Left ventricle myocardium superior (tissue), 1 donor: ENCODE data around the gene BRD7. TPM values are rescaled to one million over a fixed set of nuclear protein-coding genes. Genes with fewer than 3 reads are reported as not detected.
A peak's percentile ranks its signal among the peaks of the same experiment; 100 is the strongest.

Experiments used
- ATAC-seq: fragments of 200-7000 bp; cut with Tn5 transposase; one replicate; pipeline ENCODE4 v1.9.1; 2020; ENCODE audit warnings: mild to moderate bottlenecking, moderate library complexity
- DNase-seq: peaks from one replicate; pipeline ENCODE4 v3.0.0-alpha.2; 2020
- intact Hi-C: fragments of 100-400 bp; cut with micrococcal nuclease; formaldehyde crosslinking; loops from one replicate; pipeline ENCODE4 v1.11.0; 2022
- total RNA-seq: library from RNA; stranded (reverse); fragmentation: NEBNext Ultra II Directional; extraction: Animal tissue kit (Norgen Biotek cat#: 25700); gene quantifications from one replicate; pipeline ENCODE4 v1.2.1, GENCODE V29; 2021
- donor health status: DM: no; HTN: yes; CAD: no; lungs with severe emphysema.

The BRD7 gene
- total RNA-seq, 1 donor from 2014 or later = 46.7 TPM

DNA sequence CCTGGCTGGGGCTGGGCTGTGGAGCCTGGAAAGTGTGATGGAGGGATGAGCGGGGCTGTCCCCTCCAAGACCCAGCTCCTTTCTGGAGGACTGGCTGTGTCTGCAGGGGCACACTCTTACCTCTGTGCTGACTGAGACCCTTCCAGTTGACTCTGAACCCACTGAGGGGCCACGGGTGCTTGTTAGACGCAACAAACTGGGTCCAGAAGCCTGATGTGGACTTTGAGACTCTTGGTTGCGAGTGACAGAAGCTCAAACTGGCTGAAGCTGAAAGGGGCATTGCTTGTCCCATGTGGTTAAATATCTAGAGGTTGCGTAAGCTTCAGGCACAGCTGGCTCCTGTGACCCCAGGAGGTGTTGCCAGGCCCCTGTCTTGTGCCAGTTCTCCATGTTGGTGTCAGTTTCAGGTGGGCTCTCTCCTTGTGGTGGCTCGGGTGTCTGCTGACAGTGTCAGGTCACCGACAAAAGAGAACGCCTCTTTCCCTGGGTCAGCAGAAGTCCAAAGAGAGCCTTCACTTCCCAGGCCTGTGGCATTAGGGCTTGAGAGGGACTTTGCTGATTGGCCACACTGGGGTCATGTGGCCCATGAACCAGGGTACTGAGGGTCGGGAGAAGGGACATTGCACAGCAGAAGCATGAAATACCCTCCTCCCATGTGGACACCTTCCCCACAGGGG lies 85.7 kb downstream of the BRD7 start:
- intact Hi-C loops = no loop called here
- no peak for DNase-seq
- ATAC-seq = no peak

- DNase-seq = peak; percentile 79
- intact Hi-C loops = no loop called here
- ATAC-seq = peak; percentile 78
Measured at GRCh38 chr16:50282010-50282538, 86.7 kb downstream of the BRD7 start.

DNA sequence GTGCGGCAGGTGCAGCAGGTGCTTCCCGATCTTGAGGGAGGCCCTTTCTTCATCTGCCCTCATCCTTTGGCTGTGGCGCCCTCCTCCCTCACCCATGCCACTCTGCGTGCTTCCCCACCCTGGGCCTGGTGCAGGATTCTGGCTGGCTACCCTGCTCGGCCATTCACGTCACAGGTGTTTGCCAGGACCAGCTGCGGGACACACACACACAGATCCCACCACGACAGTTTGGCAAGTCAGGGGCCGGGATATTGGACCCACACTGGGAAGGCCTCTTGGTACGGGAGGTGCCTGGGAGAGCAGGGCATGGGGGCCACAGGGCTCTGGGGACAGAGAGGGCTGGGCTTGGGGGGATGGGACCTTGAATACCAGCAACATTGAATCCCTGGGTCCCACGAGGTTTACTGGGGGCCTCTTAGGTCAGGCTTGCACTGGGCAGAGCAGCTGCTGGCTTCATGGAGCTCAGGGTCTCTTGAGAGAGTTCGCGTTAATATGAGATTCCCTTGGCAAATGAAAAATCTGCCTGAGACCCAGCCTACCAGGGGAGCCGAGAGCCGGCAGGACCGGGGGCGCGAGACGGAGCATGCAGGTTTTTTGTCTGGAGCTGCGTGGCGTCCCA lies 87.3 kb downstream of the BRD7 start:
- no peak for ATAC-seq
- DNase-seq = peak; percentile 31
- intact Hi-C loops = no loop called here

GRCh38 chr16:50280932-50281331 lies 87.9 kb downstream of the BRD7 start:
- ATAC-seq (no peak), DNase-seq (peak; percentile 10)
- intact Hi-C loops = no loop called here

DNA sequence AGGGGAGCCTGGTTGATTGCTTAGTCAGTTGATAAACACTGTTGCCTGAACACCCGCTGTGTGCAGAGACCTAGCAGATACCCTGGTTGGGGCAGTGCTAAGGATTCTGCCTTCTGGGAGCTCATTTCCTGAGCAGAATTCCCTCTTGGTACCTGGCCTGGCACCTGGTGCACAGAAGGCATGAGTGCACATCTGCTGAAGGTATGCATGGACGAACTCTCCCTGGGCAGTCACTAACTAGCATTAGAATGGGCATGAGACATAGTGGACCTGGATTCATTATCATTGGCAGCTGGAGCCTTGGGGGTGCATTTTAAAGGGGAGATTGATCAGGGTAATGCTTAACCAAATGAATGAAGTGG lies 89.3 kb downstream of the BRD7 start:
- DNase-seq (peak; percentile 14), ATAC-seq (no peak)
- intact Hi-C loops = no loop called here

GRCh38 chr16:50278251-50278650 lies 90.5 kb downstream of the BRD7 start:
- ATAC-seq = no peak
- no peak for DNase-seq
- intact Hi-C loops = no loop called here

- intact Hi-C loops = no loop called here
- DNase-seq = peak; percentile 3
- ATAC-seq = no peak
Measured at GRCh38 chr16:50276801-50277555, 91.8 kb downstream of the BRD7 start.

GRCh38 chr16:50276326-50276640 lies 92.5 kb downstream of the BRD7 start:
- DNase-seq = no peak
- no peak for ATAC-seq
- intact Hi-C loops = no loop called here

DNA sequence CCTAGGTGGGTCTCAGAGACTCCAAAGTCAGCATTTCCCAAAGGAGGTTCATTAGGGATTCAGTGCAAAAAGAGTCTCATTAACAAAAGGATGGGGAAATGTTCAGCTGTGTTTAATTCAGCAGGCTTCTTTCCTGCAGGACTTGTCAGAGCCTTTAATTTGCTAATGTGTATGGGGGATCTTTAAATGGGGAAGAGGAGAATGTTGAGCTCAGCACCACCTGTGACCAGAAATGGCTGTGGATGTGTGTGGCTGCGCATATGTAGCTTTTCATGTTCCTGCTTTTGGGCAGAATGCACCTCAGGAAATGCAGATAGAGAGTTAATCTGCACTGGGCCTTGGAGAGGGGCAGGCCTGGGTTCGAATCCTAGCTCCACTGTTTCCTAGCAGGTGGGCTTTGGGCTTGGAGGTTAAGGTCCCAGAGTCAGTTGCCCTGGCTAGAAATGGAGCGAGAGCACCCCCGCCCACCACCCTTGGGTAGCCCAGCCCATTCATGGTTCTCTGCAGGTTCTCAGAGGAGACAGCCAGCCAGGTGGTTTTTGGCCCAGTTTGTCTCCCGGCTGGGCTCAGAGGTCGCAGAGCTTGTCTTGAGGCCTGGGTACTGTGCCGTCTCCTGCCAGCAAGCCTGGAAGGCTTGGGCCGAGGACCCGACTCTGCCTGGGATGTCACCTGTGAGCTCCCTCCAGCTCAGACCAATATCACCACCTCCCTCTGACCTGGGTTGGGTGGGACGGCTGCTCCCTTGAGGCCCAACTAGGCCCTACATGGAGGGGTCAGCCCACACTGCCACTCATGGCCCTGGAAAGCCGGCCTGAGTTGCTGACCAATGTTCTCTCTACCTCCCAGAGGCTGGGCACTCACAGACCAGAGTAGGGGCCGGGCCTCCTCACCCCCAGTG lies 93.1 kb downstream of the BRD7 start:
- DNase-seq (peak; percentile 31), ATAC-seq (no peak)
- intact Hi-C loops = no loop called here

DNA sequence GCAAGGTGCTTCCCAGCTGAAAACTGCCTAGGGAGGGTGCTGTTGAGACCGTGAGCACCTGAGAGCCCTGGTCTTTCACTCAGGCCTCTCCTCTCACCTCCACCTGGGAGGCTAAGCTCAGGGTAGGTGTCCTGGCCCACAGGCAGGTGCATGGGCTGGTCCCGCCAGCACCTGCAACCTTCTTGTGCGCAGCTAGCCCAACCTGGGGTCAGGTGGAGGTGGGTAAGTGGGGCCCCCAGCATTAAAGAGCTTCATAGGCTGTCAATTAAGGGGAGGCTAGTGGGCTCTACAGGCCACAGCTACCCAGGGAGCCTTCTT lies 93.7 kb downstream of the BRD7 start:
- DNase-seq = no peak
- ATAC-seq = no peak
- intact Hi-C loops = no loop called here

DNA sequence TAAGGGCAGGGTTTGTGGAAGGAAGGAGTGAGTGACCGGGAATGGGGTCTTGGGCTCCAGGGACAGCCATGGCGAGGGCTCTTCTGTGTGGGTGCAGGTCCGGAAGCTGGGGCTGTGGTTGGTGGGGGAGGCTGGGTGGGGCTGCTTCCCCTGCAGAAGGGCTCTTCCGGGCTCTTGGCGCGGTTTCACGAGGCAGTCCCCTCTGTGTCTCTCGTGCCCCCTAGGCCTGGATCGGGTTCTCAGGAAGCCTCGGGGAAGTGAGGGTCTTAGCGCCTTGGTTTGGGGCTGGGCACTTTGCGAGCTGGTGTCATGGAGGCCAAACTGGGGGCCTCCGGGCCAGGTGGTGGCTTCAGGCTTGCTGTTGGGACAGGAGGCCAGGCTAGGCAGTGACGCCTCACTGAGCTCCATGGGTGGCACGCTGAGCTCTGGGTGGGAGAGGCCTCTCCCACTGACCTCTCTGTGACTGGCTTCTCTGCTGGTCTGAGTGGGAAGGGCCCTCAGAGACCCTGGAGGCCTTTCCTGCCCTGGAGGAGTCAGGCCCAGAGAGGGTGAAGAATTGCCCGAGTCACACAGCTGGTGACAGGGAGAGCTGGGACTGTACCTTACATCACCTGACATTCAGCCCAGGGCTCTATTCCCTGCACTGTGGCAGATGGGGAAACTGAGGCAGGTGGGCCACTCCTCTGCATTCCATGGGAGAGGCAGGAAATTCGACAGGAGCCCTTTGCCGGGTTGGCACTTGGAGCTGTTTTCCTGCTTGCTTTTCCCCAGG lies 94.3 kb downstream of the BRD7 start:
- ATAC-seq = peak; percentile 22
- intact Hi-C loops = no loop called here
- DNase-seq = peak; percentile 34

DNA sequence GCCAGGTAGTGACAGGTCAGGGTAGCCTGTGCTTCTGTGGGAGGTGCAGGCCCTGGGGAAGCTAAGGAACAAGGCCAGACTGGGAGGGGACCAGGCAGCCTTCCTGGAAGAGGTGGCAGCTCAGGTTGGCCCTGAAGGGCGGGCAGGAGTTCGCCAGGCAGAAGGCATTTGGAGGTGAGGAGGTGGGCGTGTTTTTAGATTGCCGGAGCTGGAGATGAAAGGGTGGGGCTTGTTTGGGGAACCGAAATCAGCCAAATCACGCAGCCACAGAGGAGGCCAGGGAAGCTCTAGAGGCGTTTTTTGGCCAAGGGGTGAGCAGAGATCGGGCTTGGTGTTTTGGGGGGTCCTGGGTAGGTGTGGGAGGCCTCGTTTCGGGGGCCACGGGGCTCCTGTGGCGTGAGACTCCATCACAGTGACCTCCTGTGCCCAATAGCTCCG lies 94.9 kb downstream of the BRD7 start:
- DNase-seq = peak; percentile 32
- ATAC-seq = peak; percentile 28

GRCh38 chr16:50273382-50273690 lies 95.5 kb downstream of the BRD7 start:
- no peak for ATAC-seq

More for the DNA sequence above, 94.9 kb downstream of the BRD7 start:
- intact Hi-C loops = no loop called here

DNA sequence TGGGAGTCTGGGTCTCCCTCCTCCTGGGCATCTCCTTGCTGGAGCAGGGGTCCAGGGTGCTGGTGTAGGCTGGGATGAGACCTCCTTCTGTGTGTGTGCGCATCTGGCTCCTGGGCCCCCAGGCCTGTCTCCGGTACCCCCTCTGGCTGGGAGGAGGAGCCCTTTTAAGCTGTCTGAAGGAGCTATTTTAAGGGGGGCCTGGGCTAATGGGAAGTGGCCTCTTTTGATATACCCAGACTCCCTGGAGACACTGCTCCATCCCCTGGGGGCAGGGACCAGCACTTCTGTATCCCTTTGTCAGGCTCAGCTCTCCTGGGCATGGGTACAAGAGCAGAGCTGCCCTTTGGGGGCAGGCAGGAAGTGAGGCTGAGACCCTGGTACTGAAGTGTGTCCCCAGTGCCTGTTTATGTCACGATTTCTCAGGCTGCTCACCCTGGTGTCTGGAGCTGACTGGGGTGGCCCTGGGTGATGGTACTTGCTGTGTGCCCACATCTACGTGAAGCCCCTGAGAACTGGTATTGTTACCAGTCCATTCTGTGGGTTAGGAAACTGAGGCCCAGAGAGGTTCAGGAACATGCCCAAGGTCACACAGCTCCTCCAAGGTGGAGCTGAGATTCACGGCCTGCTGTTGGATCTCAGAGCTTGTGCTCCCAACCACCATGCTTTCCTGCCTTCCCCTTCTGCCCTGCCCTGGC lies 96.0 kb downstream of the BRD7 start:
- ATAC-seq = no peak
- intact Hi-C loops = no loop called here
- peak; percentile 11 for DNase-seq

More at GRCh38 chr16:50273382-50273690, 95.5 kb downstream of the BRD7 start:
- peak; percentile 12 for DNase-seq
- intact Hi-C loops = no loop called here

- no peak for ATAC-seq
- intact Hi-C loops = no loop called here
- peak; percentile 30 for DNase-seq
Measured at GRCh38 chr16:50272111-50272571, 96.6 kb downstream of the BRD7 start.

DNA sequence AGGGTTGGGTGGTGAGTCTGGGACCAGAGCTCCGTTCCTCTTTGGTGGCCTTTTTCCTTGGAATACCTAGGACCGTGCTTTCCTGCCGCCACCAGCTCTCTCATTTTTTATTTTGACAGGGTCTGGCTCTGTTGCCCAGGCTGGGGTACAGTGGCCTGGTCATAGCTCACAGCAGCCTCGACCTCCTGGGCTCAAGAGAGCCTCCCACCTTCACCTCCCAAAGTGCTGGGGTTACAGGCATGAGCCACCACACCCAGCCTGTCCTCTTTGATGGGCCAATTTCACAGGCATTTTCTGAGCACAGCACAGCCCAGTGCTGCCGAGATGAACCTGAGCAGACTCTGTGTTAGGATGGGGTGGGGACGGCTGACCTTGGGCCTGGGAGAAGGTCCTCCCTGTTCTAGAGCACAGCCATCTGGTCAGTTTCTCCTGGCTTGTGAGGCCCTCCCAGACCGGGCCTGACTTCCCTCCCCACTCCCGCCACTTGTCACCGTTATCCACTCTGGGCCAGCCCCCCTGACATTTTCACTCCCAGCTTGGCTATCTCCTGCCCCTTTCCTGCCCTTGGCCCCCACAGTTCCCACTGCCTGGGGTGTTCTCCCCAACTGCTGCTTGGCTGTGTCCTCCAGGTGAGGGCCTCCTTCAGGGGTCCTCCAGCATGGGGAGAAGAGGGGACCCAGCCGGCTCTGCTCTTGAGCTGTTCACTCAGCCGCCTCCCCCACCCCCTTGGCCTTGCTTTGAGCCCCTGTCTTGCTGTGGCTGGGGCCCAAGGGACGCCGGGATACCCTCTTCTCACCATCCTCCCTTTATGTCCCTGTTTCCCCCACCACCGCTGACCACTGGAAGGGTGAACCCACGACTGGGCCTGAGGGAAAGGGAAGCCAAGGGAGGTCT lies 97.4 kb downstream of the BRD7 start:
- intact Hi-C loops = no loop called here
- DNase-seq (peak; percentile 24), ATAC-seq (no peak)

- peak; percentile 15 for DNase-seq
Measured at GRCh38 chr16:50270510-50271147, 98.2 kb downstream of the BRD7 start.

More at GRCh38 chr16:50270510-50271147, 98.2 kb downstream of the BRD7 start:
- ATAC-seq = no peak
- intact Hi-C loops = no loop called here
